NCI-H2227 (cell line): ENCODE data around the gene ATP8A2.
A peak's percentile ranks its signal among the peaks of the same experiment; 100 is the strongest.

Experiments used
- DNase-seq: peaks from one replicate; lab custom pipeline; 2025; ENCODE audit not compliant: unreplicated experiment; lab: John Stamatoyannopoulos, UW

ATP8A2 gene

DNA sequence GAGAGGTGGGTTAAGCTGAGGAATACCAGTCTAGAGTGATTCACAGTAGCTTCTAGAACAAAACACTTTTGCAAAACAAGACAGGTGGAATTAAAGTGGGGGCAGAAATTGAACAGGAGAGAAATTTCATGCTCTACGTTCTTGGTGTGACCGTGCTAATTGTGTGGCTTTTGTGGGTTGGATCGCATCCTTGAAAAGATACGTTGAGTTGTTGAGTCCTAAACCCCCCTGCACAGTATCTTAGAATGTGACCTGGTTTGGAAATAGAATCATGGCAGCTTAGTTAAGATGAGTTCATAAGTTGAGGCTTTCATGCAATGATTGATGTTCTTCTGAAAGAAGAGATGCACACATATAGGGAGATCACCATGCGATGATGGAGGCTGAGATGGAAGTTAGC, 308.2 kb downstream of the ATP8A2 start:
- no peak for DNase-seq

DNA sequence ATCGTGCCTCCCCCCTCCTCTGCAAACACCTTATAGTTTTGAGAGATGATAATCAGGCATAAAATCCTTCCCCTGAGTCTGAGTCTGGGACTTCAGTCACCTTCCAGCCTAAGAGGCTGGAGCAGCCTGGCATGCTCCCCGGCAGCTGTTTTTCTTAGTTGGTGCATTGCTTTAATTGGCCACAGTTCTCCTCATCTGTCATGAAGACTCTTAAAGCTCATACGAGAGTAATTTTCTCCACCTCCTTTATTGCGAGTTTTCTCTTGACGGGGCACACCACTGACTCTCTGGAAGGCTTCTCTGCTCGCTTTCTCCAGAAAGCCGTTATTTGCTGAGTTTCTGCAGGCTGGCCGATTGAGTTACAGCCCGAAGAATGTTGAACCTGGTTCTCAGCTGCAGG, 310.5 kb downstream of the ATP8A2 start:
- no peak for DNase-seq

GRCh38 chr13:25683056-25683455, 311.3 kb downstream of the ATP8A2 start:
- no peak for DNase-seq

DNA sequence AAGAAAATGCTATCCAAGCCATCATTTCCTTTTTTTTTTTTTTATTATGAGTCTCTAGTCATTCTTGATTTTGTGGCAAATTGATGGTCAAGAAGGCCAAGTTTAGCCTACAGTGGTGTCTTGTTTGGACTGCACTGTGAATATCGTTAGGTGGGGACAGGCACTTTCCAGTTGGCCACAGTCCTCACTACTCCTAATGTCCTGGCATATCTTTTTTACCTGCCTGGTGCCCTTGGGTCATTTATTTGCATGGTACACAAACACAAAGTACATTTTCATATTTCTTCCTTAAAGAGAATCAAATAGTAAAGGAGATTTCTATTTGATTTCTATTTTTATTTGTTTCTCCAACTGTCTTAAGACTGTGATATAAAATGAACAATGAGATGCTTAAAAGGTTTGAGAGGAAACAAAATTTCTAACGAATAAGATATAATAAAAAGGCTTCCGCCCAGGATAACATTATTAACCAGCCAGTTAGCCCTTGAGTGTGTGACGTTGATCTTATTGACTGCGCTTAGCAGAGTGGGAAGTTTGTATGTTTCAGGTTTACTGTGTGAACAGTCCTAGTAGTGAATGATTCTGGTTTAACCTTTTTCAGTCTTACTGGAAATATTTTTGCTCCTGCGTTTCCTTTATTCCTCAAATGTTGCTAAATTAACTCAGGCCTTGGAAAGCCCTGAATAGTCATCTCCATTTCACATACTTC, 312.0 kb downstream of the ATP8A2 start:
- no peak for DNase-seq

GRCh38 chr13:25684491-25684890, 312.7 kb downstream of the ATP8A2 start:
- DNase-seq = no peak

GRCh38 chr13:25686831-25687470, 315.2 kb downstream of the ATP8A2 start:
- no peak for DNase-seq

- no peak for DNase-seq
Measured at GRCh38 chr13:25687471-25688225, 315.9 kb downstream of the ATP8A2 start.

DNA sequence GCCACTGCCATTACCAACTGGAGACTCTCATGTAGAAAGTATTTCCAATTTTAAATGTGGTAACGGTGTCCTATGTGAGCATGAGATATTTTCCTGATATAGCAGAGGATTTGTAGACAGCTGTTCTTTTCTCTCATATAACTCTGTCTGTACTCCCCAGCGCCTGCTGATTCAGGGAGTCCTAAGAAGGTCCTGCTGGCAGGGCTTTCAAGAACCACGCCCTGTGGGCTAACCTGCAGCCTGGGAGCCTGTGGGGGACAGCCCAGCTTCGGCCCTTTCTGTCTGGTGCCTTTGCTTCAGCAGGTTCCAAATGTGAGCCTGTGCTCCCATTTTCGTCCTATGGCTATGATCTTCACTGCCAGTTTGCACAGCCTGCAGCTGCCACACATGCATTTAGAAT, 316.8 kb downstream of the ATP8A2 start:
- DNase-seq = no peak

DNA sequence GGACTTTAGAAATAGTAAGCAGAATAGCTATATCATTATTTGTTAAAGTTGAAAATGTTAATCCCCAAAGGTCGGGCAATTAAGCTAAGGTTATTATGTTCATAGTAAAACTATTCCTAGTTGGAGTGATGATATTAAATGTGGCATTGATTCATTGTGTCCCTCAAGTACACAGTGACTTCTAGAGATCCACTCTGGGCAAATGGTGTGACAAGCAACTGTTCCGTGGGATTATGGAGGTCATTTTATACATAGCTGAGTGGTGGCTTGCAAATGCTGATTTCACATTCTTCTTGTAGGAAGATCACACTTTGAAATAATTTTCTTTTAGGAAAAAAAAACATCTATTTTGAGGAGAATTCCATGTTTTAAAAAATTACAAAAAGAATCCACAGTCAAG, 317.8 kb downstream of the ATP8A2 start:
- DNase-seq = no peak

DNA sequence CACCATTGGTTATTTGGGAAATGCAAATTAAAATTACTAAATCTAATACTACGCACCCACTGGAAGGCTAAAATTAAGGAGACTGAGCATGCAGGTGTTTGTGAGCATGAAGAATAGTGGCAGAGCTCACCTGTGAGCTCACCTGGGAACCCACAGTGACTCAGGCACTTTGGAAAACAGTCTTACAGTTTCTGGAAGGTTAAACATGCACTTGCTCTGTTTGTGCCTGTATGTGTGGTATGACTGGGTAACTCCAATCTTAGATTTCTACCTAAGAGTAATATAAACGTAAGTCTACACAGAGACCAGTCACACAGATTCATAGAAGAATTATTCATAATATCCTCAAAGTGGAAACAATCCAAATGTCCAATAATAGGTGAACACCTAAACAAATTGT, 318.8 kb downstream of the ATP8A2 start:
- DNase-seq = no peak

GRCh38 chr13:25691654-25692053, 319.9 kb downstream of the ATP8A2 start:
- peak; percentile 4 for DNase-seq

DNA sequence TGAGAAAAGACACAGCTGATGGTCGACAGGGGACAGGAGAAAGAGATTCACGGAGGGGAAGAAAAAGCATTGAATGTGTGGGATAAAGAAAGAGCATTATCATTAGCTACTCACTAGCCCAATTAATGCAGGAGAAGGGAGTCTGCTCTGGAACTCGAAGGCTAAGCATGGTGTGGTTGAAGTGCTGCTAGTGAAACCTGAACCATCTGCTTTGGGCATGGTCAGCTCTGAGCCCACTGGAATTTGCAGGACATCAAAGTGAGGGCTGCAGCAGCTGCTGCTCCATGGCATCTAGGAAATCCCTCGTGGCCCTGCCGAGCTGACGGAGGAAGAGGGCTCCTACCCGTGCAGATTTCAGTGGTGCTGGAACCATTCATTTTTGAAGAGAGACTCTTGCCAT, 320.3 kb downstream of the ATP8A2 start:
- DNase-seq = no peak

DNA sequence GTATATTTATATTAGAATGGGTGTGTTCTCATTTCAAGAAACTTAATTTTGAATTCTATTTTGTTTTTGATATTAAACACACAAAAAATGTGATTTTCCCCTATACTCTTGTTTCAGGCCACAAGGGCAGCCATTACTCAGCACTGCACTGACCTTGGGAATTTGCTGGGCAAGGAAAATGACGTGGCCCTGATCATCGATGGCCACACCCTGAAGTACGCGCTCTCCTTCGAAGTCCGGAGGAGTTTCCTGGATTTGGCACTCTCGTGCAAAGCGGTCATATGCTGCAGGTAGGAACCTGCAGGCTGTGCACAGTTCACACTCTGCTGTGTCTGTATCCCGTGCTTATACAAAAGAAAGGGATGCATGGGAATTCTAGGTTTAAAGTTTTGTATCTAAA, 327.3 kb downstream of the ATP8A2 start:
- DNase-seq = no peak

DNA sequence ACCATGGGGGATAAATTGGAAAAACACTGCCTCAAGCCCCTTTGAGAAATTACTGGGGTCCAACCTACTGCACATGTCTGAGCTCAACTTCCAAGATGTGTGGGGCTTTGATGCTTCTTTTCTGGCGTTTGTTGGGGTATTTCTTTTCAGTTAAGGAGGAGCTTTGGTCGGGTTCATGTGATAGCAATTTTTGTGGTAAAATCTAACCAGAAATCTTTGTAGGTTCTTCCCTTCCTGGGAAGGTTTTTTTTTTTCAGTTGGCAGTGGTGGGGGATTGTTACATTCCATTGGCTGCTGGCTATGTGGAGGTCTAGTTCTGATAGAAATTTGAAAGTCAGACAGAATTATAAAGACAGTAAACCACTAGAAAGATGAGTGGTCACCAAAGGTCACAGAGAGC, 327.8 kb downstream of the ATP8A2 start:
- DNase-seq = no peak

- no peak for DNase-seq
Measured at GRCh38 chr13:25701304-25701703, 329.5 kb downstream of the ATP8A2 start.

- DNase-seq = no peak
Measured at GRCh38 chr13:25702386-25702785, 330.6 kb downstream of the ATP8A2 start.

DNA sequence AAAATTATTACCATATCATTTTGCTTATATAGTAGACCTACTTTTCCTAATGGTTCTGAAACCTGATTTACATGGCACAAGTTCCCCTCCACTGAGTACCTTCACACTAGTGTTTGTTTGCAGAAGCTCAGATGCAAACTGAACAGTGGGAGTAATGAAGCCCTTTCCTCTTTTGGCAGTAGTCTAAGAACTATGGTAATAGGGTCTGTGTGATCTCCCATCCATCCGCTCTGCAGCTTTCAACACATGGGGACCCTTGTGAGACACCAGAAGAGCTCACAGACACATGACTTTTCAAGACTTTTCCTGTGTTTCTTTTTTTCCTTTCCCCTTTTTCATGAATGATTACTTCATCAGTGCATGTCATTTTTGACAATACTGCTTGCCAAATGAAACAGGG, 336.0 kb downstream of the ATP8A2 start:
- no peak for DNase-seq

DNA sequence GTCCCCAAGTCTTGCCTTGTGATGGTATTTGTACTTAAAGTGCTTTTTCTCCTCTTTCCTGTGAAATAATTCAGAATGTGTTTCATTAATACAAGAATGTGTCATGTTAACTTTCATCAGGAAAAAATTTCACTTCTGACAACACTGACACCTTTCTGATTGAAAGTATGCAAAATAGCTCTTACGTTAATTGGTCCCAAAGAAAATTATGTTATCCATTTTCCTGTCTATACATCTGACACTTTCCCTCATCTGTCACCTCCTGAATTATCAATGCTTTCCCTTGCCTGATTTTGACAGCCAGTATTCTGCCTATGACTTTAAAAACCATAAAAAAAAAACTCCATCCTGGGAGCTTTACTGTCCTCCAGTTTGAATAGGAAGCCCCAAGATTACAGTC, 336.5 kb downstream of the ATP8A2 start:
- DNase-seq = no peak

DNA sequence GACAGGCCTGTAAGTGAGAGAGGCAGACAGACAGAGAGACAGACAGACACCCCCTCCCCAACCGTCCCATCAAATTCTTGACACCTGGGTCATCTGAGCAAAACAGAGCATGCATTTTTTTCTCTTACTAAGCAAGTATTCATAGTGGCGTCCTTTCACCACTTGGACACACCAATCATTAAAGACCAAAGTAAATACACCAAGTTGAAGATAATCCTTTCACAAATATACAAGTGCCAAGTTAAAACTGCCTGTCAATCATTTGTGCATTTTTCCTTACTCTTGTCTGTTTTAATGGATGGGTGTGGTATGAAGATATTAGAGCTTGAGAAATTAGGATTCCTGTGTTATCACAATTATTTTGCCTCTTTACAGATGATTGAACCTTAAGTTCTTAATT, 337.3 kb downstream of the ATP8A2 start:
- DNase-seq = no peak

DNA sequence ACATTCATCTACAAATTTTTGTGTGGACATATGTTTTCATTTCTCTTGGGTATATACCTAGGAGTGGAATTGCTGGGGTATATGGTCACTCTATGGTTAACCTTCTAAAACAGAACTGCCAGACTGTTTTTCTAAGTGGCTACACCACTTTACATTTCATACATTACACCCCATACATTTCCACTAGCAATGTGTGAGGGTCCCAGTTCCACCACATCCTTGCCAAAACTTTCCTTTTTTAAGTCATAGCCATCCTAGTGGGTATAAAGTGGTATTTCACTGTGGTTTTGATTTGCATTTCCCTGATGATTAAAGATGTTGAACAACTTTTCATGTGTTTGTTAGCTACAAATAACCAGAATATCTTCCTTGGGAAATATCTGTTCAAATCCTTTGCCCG, 344.0 kb downstream of the ATP8A2 start:
- DNase-seq = no peak

- no peak for DNase-seq
Measured at GRCh38 chr13:25717666-25718197, 346.0 kb downstream of the ATP8A2 start.

GRCh38 chr13:25719666-25720065, 347.9 kb downstream of the ATP8A2 start:
- DNase-seq = no peak
